NCI-H774 (cell line): ENCODE results near the gene AGBL2.

Source experiments
- DNase-seq: peaks from one replicate; lab custom pipeline; 2025; lab: John Stamatoyannopoulos, UW

AGBL2 gene

GRCh38 chr11:47631473-47631872, 83.7 kb downstream of the AGBL2 start:
- no peak for DNase-seq

GRCh38 chr11:47628026-47628425, 87.1 kb downstream of the AGBL2 start:
- no peak for DNase-seq

GRCh38 chr11:47626234-47626633, 88.9 kb downstream of the AGBL2 start:
- no peak for DNase-seq

- no peak for DNase-seq
Observed at GRCh38 chr11:47620836-47621378, 94.3 kb downstream of the AGBL2 start.

DNA sequence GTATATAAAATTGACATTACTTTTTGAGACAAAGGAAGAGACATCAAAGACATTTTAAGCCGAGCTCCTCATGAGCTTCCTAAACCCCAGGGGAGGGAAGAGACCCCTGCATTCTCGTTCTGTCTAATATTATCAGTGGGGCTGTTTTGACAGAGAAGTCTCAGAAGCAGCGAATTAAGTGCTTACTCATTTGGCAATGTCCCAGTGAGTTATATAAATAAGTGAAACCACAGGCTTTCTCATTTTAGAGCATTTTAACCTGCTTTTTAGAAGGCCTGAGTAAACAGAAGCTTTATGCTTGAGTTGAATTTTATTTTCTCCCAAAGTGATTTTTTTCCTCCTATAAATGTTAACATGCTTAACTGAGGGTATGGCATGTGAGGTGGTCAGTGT, 97.8 kb downstream of the AGBL2 start:
- no peak for DNase-seq

GRCh38 chr11:47616726-47617416, 98.3 kb downstream of the AGBL2 start:
- DNase-seq: peak; percentile 1

DNA sequence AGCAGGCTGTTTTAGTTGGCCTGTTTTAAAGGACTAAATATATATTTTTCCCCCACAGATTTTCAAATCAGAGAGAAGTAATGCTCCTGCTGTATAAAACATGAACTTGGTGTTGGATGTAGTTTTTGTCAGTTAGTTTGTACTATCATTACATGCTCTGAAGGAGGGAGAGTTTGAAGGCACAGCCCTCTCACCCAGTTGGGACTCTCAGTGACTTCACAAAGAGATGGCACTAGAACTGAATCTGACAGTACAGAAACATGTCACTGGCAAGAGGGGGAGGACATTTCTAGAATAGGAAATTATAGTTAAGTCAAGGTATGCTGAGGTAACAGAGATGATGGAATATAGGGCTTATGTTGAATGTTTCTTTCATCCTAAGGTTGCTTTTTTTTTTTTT, 99.9 kb downstream of the AGBL2 start:
- no peak for DNase-seq

- DNase-seq: no peak
Observed at GRCh38 chr11:47611348-47611794, 103.8 kb downstream of the AGBL2 start.

DNA sequence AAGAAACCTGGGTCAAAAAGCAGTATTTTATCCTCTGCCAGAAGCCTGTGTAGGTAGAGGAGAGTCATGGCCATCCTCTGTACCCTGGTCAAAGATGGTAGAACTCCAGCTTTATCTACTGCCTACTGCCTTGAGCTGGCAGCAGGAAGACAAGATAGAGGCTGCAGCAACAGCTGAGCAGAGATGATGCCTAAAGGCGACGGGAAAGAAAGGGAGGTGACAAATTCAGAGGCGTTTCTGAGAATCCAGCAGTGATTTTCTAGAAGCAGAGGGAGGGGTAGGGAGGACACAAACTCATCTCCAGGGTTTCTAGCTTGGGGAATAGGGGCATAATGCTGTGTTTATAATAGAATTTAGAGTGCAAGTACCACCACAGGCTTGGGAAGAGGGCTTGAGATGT, 105.5 kb downstream of the AGBL2 start:
- DNase-seq: no peak
